Measurements from ENCODE around the gene PDE4D. TPM values are rescaled to one million over a fixed set of nuclear protein-coding genes. Genes with fewer than 3 reads are reported as not detected.

The PDE4D gene
- 23.1 TPM for polyA plus RNA-seq (ENCODE audit: insufficient read length)
- long read RNA-seq, donor 1 = 0 reads
- long read RNA-seq, donor 2, partial matches to known transcripts = 0 of 1 reads
- long read RNA-seq, donor 2, other reads (novel, unspliced or antisense) = 0 of 1 reads
- long read RNA-seq, donor 3, partial matches to known transcripts = 0 of 1 reads
- long read RNA-seq, donor 3, other reads (novel, unspliced or antisense) = 0 of 1 reads
- long read RNA-seq, donor 4 = 0 reads
- long read RNA-seq, donor 5, partial matches to known transcripts = 0 of 1 reads
- long read RNA-seq, donor 5, other reads (novel, unspliced or antisense) = 0 of 1 reads
- long read RNA-seq, donor 6, partial matches to known transcripts = 0 of 1 reads
- long read RNA-seq, donor 6, other reads (novel, unspliced or antisense) = 0 of 1 reads
- long read RNA-seq, donor 7, partial matches to known transcripts = 5 of 5 reads
- long read RNA-seq, donor 7, other reads (novel, unspliced or antisense) = 0 of 5 reads
- long read RNA-seq, donor 8 = 0 reads

DNA sequence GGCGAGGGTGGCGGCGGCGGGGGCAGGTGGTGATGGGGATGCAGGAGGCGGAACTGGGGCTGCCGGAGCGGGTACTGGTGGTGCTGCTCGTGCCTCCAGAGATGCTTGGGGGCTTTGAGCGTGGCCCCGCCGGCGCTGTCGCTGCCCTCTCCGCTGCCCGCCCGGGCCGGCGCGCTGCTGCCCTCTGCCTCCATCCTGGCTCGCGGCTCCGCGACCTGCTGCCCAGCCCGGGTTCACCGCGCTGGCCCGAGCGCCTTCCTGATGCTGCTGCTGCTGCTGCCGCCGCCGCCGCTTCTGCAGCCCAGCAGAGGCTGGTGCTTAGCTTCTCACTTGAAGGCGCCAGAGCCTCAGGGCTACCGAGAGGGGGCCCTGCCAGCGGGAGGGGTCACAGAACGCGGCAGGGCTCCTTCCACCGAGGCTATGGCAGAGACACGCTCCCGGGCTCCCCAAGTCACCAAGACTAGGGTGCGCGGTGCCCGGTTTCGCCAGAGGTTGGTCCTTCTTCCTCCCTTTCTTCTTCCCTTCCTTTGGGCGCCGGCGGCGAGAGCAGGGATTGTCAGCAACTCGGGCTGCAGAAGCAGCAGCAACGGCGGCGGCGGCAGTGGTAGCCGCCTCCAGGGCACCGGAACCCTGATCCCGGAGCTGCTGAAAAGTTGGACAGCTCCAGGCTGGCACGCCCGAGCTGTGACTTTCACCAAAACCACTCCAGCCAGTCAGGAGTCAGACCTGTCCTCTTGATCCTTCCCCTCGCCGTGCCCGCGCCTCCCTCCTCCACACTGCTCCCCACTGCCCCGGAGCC, at the start of gene PDE4D:
TSS of gene PDE4D (minus strand) at position 298 of the 799 bp plus-strand sequence.
- peak; percentile 75 for DNase-seq

GRCh38 chr5:59937633-59938032, 44.1 kb upstream of the PDE4D start:
- DNase-seq = no peak

GRCh38 chr5:59923465-59923864, 29.9 kb upstream of the PDE4D start:
- DNase-seq = no peak

DNA sequence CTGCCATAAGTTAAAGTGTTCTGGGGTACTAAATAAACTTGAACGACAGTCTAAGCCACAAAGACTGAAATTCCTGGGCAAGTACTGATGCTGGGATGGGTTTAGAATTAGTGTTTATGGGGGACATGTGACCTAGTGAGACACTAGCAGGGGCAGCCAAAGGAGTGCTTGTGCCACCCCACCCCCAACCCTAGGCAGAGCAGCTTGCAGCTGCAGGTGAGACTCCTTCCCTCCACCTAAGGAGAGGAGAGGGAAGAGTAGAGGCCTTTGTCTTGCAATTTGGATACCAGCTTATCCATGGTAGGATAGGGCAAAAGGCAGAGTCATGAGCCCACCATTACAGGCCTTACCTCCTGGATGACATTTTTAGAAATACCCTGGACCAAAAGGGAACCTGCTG, 28.7 kb upstream of the PDE4D start:
- no peak for DNase-seq

DNA sequence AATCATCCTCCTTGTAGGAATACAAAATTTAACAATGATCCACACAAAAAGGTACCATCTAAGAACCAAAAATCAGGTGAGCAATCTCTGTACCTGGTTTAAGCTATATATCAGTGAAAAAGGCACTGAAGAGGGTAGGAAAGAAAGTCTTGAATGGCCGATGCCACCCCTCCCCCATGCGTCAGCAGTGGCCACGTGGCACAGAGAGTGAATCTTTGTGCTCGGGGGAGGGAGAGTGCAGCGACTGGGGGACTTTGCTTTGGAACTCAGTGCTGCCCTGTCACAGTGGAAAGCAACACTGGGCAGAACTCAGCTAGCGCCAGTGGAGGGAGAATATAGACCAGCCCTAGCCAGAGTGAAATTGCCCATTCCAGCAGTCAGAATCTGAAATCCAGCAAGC, 28.3 kb upstream of the PDE4D start:
- DNase-seq = no peak

DNA sequence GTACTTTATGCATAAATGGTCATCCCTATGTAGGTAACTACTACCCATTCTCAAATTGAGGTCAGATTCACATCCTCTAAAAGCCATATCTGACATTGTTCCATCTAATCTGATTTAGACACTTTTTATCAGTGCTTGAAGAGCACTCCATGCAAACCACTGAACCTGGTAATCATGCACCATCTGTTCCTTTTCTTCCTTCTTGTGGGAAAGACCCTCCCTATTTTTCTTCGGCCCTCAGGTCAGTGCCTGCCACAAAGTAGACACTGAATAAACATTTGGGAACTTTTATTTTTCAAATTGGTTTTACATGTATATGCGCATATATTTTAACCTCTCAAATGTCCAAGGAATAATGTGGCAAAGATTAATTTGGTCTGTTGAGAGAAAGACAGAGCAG, 26.0 kb upstream of the PDE4D start:
- DNase-seq = no peak

DNA sequence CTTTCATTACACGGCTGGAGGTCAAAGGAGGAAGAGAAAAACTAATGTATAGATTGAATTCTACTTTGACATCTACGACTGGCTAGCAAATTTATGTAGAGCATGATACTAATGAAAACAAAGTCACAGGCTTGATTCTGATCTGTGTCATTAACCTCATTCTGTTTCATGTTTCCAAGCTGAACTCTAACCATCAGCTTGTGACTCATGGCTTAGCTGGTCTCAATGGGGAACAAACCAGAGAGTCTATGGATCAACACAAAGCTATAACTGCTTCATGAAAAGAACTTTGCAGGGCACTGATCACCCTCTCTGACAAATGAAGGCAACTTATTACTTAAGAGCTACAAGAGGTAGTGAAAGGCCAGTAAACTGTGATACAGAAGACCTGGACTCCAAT, 23.6 kb upstream of the PDE4D start:
- DNase-seq = no peak

- DNase-seq = no peak
These were observed 11.7 kb upstream of the PDE4D start for GRCh38 chr5:59905188-59905587.

- no peak for DNase-seq
These were observed 3.5 kb upstream of the PDE4D start for GRCh38 chr5:59897075-59897474.

DNA sequence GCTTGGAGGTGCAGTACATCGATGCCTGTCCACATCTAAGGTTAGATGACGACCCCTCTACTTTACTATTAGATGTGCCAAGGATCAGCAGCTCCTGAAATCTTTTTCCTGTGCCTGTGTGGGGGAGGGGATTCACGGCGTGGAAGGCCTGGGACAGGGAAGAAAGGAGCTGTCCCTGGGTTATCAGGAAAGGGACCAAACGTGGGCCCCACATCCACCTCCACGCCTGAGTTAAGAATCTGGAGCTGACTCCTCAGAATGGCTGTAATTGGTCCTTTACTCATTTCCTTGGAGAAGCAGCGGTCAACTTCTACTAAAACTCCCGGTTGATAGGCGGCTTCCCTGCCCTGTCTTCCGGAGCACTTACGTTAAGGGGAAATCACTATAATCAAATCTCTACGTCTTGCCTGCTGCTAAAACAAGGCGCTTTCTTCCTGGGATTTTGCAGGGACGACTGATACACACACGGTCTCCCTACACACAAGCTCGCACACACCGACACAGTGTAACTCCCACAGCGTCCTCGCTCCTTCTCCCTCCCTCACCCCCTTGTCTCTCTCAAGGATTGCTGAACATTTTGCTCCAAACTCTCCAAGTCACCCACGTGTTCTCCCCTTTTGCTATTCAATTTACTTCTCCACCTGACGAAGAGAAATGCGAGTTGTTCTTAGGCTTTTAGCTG, 1.4 kb downstream of the PDE4D start:
- DNase-seq = no peak

- DNase-seq = no peak
These were observed 6.3 kb downstream of the PDE4D start for GRCh38 chr5:59887274-59887673.

GRCh38 chr5:59874675-59875074, 18.9 kb downstream of the PDE4D start:
- DNase-seq = no peak

- no peak for DNase-seq
These were observed 20.4 kb downstream of the PDE4D start for GRCh38 chr5:59873113-59873512.

DNA sequence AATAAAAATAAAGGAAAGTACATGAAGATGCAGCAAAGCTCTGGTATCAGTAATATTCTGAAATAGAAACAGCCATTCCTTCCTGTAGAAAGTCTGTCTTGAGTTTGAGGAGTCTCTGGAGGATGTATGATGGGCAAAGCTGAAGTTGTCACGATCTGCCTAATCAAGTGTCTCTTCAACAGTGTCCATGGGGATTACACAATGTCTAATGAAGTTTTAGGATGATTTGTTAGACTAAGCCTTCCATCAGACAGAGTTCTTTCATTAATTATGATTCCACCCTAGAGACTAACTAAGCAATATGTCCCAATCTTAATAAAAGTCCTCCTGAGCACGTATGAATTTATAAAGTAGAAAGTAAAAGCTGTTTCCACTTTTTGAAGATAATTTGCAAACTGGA, 26.9 kb downstream of the PDE4D start:
- DNase-seq = no peak

DNA sequence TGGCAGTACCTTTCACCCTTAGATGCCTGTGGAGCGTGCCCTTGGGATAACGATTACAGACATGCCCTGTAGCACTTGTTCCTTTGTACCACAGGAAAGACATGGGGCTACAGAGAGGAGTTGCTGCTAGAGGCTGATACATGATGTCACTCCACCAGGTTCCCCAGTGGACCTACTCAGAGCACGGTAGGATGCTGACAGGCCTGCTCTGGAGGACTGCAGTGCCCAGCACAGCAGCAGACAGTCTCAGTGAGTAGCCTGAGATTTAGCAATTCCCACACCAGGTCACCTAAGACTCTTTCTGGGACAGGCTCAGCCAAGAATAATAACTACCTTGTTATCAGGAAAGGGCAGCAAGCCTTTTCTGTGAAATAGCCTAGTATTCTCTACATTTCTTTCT, 28.8 kb downstream of the PDE4D start:
- DNase-seq = no peak

DNA sequence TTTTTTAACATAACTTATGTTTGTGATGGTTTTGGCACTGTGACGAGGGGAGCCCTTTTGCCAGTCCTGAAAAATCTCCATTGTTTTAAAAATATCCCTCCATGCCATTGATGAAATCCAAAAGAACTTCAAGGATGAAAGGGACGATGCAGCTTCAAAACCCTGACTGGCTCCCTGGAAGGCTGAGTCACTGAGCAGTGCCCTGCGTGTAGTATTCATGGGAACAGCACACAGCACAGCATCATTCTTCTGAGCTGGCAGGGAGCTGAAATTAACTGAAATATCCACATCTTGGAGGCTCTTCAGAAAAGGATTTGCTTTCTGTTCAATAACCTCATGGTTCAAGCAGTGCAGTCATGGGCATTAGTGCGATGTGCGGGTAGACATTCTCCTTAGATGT, 29.7 kb downstream of the PDE4D start:
- no peak for DNase-seq

- DNase-seq = no peak
These were observed 37.2 kb downstream of the PDE4D start for GRCh38 chr5:59856358-59856757.

- DNase-seq = no peak
These were observed 42.8 kb downstream of the PDE4D start for GRCh38 chr5:59850766-59851165.

GRCh38 chr5:59847586-59847985, 45.9 kb downstream of the PDE4D start:
- DNase-seq = no peak

- no peak for DNase-seq
These were observed 47.8 kb downstream of the PDE4D start for GRCh38 chr5:59845730-59846129.

DNA sequence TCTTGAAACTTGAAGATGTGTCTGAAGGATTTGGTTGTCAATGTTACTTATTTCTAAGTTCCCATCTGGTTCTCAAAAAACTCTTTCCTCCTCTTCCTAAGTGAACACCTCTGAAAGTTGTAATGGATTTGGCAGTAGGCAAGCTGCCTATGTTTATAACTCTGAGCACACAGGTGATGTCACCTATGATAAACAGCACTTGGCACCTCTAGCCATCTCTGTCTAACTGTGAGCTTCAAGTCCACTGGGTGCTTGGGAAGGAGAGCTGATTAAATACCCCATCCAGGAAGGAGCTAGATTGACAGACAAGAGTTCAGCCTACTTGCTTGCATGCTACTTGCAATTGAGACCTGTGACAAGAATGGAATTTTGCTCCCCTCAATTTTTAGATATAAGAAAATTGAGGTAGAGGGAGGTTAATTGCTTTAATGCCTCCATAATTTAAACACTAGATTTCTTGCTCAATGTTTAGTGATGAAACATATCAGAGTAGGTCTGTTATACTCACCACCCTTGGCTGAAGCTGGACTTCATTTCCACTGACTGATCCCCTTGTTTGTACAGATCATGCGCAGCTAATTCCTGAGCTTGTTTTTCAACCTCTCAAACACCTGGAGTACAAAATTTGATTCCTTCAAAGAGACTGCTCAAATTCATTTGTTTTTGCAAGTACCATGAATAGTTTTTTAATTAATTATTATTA, 49.9 kb downstream of the PDE4D start:
- no peak for DNase-seq

DNA sequence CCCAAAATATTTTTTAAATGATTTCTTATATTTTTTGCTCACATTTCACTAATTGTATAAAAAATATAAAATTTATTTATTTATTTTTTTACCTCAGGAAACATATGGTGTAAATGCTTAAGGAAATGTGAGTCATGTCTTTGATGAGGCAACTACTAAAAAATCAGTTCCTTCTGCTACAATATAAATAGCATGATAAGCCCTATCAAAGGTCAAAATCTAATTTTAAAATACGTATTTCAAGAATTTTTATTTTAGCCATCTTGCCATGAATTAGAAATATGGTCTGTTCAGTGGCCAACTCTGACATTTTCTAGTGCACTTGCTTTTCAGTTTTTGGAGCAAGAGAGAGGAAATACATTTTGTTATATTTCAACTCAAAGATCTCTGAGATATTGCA, 50.5 kb downstream of the PDE4D start:
- no peak for DNase-seq

All from left kidney (tissue), 8 donors.